ENCODE measurements around the gene ITGAD. TPM values are rescaled to one million over a fixed set of nuclear protein-coding genes. Genes with fewer than 3 reads are reported as not detected.

ITGAD gene
- total and polyA plus RNA-seq, 2 of the 13 experiments (the other 11 are each of a cell fraction or from before 2014, with no cell fraction given): not detected

DNA sequence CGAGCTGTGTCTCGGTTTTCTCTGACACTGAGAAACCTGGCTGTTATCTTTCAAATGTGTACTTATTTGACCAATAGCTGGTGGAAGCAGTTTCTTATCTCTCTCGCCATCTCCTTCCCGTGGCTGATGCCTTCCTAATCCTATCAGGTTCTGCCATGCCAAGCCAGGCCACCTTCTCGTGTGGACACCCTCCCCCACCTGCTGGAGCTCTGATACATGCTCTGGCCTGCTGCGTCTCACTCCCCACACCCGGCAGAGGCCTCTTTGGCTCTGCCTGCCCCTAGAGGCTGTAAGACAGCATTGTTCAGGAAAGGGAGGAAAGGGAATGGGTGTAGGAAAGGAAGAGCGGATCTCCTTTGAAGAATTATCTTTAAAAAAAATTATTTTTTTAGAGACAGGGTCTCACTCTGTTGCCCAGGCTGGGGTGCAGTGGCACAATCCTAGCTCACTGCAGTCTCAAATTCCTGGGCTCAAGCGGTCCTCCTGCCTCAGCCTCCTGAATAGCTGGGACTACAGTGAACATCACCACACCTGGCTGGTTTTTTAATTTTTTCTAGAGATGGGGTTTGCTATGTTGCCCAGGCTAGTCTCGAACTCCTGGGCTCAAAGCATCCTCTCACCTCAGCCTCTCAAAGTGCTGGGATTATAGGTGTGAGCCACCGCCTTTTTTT, 58.7 kb downstream of the ITGAD start (continued):
- TF ChIP-seq, protein P1, sequence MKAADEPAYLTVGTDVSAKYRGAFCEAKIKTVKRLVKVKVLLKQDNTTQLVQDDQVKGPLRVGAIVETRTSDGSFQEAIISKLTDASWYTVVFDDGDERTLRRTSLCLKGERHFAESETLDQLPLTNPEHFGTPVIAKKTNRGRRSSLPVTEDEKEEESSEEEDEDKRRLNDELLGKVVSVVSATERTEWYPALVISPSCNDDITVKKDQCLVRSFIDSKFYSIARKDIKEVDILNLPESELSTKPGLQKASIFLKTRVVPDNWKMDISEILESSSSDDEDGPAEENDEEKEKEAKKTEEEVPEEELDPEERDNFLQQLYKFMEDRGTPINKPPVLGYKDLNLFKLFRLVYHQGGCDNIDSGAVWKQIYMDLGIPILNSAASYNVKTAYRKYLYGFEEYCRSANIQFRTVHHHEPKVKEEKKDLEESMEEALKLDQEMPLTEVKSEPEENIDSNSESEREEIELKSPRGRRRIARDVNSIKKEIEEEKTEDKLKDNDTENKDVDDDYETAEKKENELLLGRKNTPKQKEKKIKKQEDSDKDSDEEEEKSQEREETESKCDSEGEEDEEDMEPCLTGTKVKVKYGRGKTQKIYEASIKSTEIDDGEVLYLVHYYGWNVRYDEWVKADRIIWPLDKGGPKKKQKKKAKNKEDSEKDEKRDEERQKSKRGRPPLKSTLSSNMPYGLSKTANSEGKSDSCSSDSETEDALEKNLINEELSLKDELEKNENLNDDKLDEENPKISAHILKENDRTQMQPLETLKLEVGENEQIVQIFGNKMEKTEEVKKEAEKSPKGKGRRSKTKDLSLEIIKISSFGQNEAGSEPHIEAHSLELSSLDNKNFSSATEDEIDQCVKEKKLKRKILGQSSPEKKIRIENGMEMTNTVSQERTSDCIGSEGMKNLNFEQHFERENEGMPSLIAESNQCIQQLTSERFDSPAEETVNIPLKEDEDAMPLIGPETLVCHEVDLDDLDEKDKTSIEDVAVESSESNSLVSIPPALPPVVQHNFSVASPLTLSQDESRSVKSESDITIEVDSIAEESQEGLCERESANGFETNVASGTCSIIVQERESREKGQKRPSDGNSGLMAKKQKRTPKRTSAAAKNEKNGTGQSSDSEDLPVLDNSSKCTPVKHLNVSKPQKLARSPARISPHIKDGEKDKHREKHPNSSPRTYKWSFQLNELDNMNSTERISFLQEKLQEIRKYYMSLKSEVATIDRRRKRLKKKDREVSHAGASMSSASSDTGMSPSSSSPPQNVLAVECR (CRISPR knock-in tag; IDR thresholded peaks at IDR 0.05; ENCODE audit: borderline replicate concordance): peak; percentile 37; the same call in 1 of the 2 replicates
- TF ChIP-seq PAF1 (CRISPR knock-in tag; IDR thresholded peaks at IDR 0.05): no peak
- TF ChIP-seq THAP11 (CRISPR knock-in tag; IDR thresholded peaks at IDR 0.05): peak; percentile 49; the same call in 1 of the 2 replicates
- no peak for TF ChIP-seq ZNF839 (CRISPR knock-in tag; IDR thresholded peaks at IDR 0.05; ENCODE audit: borderline replicate concordance)
- TF ChIP-seq ZSCAN25 (CRISPR knock-in tag; IDR thresholded peaks at IDR 0.05): no peak
- no peak for TF ChIP-seq MLLT10 (CRISPR knock-in tag; IDR thresholded peaks at IDR 0.05)
- 0 out of 2 replicates have a peak, but pooled peaks have one; percentile 44 for TF ChIP-seq DRAP1 (CRISPR knock-in tag; IDR thresholded peaks at IDR 0.05)
- TF ChIP-seq ZNF350 (CRISPR knock-in tag; IDR thresholded peaks at IDR 0.05; ENCODE audit: borderline replicate concordance, low read depth): no peak; the same call in 1 of the 2 replicates
- TF ChIP-seq TCF7 (IDR thresholded peaks at IDR 0.05; ENCODE audit: low read depth): no peak
- 0 out of 2 replicates have a peak, but pooled peaks have one; percentile 36 for TF ChIP-seq UBTF (CRISPR knock-in tag; IDR thresholded peaks at IDR 0.05)
- no peak for TF ChIP-seq ZNF329 (CRISPR knock-in tag; IDR thresholded peaks at IDR 0.05; ENCODE audit: low read depth)
- peak; percentile 62 for TF ChIP-seq SAP130 (CRISPR knock-in tag; IDR thresholded peaks at IDR 0.05; ENCODE audit: low read depth)
- TF ChIP-seq GLI4 (CRISPR knock-in tag; IDR thresholded peaks at IDR 0.05; ENCODE audit: borderline replicate concordance): no peak
- TF ChIP-seq, protein P2, sequence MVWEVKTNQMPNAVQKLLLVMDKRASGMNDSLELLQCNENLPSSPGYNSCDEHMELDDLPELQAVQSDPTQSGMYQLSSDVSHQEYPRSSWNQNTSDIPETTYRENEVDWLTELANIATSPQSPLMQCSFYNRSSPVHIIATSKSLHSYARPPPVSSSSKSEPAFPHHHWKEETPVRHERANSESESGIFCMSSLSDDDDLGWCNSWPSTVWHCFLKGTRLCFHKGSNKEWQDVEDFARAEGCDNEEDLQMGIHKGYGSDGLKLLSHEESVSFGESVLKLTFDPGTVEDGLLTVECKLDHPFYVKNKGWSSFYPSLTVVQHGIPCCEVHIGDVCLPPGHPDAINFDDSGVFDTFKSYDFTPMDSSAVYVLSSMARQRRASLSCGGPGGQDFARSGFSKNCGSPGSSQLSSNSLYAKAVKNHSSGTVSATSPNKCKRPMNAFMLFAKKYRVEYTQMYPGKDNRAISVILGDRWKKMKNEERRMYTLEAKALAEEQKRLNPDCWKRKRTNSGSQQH (CRISPR knock-in tag; IDR thresholded peaks at IDR 0.05; ENCODE audit: low read depth): no peak
- TF ChIP-seq RBM22 (optimal IDR thresholded peaks at IDR 0.05; ENCODE audit: low read length): peak; percentile 17
- TF ChIP-seq ZSCAN9 (CRISPR knock-in tag; IDR thresholded peaks at IDR 0.05; ENCODE audit: borderline replicate concordance): peak; percentile 81
- 0 out of 2 replicates have a peak, but pooled peaks have one; percentile 18 for TF ChIP-seq BHLHE40 (IDR thresholded peaks at IDR 0.05; ENCODE audit: low read length)
- TF ChIP-seq IRF2 (CRISPR knock-in tag; IDR thresholded peaks at IDR 0.05): 0 out of 2 replicates have a peak, but pooled peaks have one; percentile 39
- 0 out of 2 replicates have a peak, but pooled peaks have one; percentile 30 for TF ChIP-seq ZBTB39 (CRISPR knock-in tag; IDR thresholded peaks at IDR 0.05)

Data from HepG2 (cell line).